ENCODE measurements around the gene FBXO38. TPM values are rescaled to one million over a fixed set of nuclear protein-coding genes. Genes with fewer than 3 reads are reported as not detected.

FBXO38 gene
- total and polyA plus RNA-seq, 2 donors (not counting 1 experiment from before 2014, with no cell fraction given), result 14.4 to 97.0 TPM

DNA sequence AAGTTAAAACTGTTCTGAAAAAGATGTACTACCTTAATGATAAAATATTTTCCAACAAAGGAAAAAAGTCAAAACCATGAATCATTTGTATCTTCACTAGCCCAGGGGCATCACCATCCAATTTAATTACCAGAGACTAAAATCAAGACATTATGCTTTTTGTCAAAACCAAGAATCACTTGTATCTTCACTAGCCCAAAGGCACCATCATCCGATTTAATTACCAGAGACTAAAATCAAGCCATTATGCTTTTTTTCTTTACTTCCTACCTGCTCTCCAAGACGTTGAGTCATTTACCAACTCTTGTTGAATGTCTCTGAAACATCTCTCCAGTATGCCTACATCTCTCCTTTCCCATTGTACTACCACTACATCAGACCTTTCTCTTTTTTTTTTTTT, 37.9 kb downstream of the FBXO38 start:
- no peaks in the 10 kb centered on the region for H3K79me2 ChIP-seq (ENCODE audit: control insufficient read depth, insufficient read depth, low read length)
- ChIA-PET POLR2A (interaction anchor here (0.7 kb wide), 1 partner anchor 227 kb away, joined by 3 read pairs; no protein-coding TSS in a partner anchor), CTCF (interaction anchor here (0.6 kb wide), 1 partner anchor 15 kb away, joined by 3 read pairs; no protein-coding TSS in a partner anchor)
- no peak overlapping the region for H3K4me2 ChIP-seq (replicated peaks; ENCODE audit: low read depth, low read length, poor library complexity, severe bottlenecking)
- H3K4me1 Mint-ChIP-seq, result no peaks in the 10 kb centered on the region
- intact Hi-C loops (cut with micrococcal nuclease), result no loop called here
- H2AFZ ChIP-seq (ENCODE audit: insufficient read depth, low read depth, low read length, poor library complexity, severe bottlenecking), result no peak overlapping the region
- no peak overlapping the region for H3K9ac ChIP-seq (ENCODE audit: low read length)
- peaks cover 26 to 80% of the 10 kb centered on the region in 2 experiments for H3K36me3 ChIP-seq (replicated peaks in 1 of 2; ENCODE audit: control extremely low read depth in 1 of 2, control insufficient read depth in 1 of 2, extremely low read depth in 1 of 2, insufficient read depth in 2 of 2, low read length in 1 of 2)
- H3K4me3 Mint-ChIP-seq, result no peak overlapping the region
- H3K27me3 Mint-ChIP-seq, result no peaks in the 10 kb centered on the region
- DNase-seq (no peak), ATAC-seq (ENCODE audit: low read depth) (no peak)
- 100% methylated on average over 2 of the region's 2 CpGs for WGBS (ENCODE audit: insufficient coverage)
- H4K20me1 ChIP-seq (ENCODE audit: control insufficient read depth, insufficient read depth, low read length, poor library complexity, severe bottlenecking), result no peaks in the 10 kb centered on the region
- TF ChIP-seq EZH2 (IDR thresholded peaks at IDR 0.05; ENCODE audit: borderline replicate concordance, insufficient read depth, low read depth, low read length, poor library complexity, severe bottlenecking), result no peak
- TF ChIP-seq, protein P1, sequence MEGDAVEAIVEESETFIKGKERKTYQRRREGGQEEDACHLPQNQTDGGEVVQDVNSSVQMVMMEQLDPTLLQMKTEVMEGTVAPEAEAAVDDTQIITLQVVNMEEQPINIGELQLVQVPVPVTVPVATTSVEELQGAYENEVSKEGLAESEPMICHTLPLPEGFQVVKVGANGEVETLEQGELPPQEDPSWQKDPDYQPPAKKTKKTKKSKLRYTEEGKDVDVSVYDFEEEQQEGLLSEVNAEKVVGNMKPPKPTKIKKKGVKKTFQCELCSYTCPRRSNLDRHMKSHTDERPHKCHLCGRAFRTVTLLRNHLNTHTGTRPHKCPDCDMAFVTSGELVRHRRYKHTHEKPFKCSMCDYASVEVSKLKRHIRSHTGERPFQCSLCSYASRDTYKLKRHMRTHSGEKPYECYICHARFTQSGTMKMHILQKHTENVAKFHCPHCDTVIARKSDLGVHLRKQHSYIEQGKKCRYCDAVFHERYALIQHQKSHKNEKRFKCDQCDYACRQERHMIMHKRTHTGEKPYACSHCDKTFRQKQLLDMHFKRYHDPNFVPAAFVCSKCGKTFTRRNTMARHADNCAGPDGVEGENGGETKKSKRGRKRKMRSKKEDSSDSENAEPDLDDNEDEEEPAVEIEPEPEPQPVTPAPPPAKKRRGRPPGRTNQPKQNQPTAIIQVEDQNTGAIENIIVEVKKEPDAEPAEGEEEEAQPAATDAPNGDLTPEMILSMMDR (IDR thresholded peaks at IDR 0.05), result no peak
- H3K4me1 ChIP-seq (ENCODE audit: control insufficient read depth in 2 of 2, insufficient read depth in 2 of 2, low read length in 2 of 2), result no peaks in the 10 kb centered on the region
- no peak overlapping the region for H3K27ac Mint-ChIP-seq
- H3K4me3 ChIP-seq (ENCODE audit: control extremely low read depth in 1 of 5, extremely low read depth in 1 of 5, insufficient read depth in 1 of 5, low read depth in 2 of 5, low read length in 4 of 5), result no peak overlapping the region
- no peaks in the 10 kb centered on the region for H3K27me3 ChIP-seq (replicated peaks in 1 of 4; ENCODE audit: control extremely low read depth in 1 of 4, control insufficient read depth in 3 of 4, insufficient read depth in 4 of 4, low read length in 3 of 4)
- H3K9me3 ChIP-seq (ENCODE audit: control extremely low read depth in 1 of 3, control insufficient read depth in 2 of 3, insufficient read depth in 1 of 3, low read length in 2 of 3), result no peaks in the 10 kb centered on the region
- H3K9me3 Mint-ChIP-seq (ENCODE audit: insufficient read depth), result no peaks in the 10 kb centered on the region
- no peak overlapping the region for H3K27ac ChIP-seq (ENCODE audit: low read length in 2 of 2)

DNA sequence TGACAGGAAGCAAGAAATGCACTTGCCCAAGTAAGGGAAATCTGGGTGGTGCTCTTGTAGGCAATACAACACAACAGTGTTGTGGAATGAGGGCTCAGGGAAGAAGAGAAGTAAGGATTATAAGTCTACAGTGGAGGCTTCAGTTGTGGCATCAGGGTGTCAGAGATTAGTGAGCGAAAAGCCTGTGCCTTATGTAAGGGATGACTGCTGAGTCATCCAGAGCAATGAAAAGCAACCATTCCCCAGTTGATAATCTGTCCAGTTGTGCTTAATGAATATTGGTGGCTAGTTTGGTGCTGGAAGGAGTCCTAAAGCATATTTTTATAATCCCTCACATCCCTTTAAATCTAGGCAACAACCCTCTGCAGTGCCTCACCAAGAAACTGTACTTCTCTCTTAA, 42.0 kb downstream of the FBXO38 start:
- no peaks in the 10 kb centered on the region for H3K27me3 Mint-ChIP-seq
- no peak overlapping the region for H3K27ac Mint-ChIP-seq
- Histone ChIP-seq H3K9me3 (ENCODE audit: control extremely low read depth in 1 of 3, control insufficient read depth in 2 of 3, insufficient read depth in 1 of 3, low read length in 2 of 3) (no peaks in the 10 kb centered on the region), H3K27ac (ENCODE audit: low read length in 2 of 2) (no peak overlapping the region), H3K4me1 (ENCODE audit: control insufficient read depth in 2 of 2, insufficient read depth in 2 of 2, low read length in 2 of 2) (no peaks in the 10 kb centered on the region), H3K36me3 (replicated peaks in 1 of 2; ENCODE audit: control extremely low read depth in 1 of 2, control insufficient read depth in 1 of 2, extremely low read depth in 1 of 2, insufficient read depth in 2 of 2, low read length in 1 of 2) (peaks cover 4 to 69% of the 10 kb centered on the region in 2 experiments), H4K20me1 (ENCODE audit: control insufficient read depth, insufficient read depth, low read length, poor library complexity, severe bottlenecking) (no peaks in the 10 kb centered on the region), H3K9ac (ENCODE audit: low read length) (no peak overlapping the region), H3K4me2 (replicated peaks; ENCODE audit: low read depth, low read length, poor library complexity, severe bottlenecking) (no peak overlapping the region), H3K79me2 (ENCODE audit: control insufficient read depth, insufficient read depth, low read length) (no peaks in the 10 kb centered on the region), H2AFZ (ENCODE audit: insufficient read depth, low read depth, low read length, poor library complexity, severe bottlenecking) (no peak overlapping the region), H3K27me3 (replicated peaks in 1 of 4; ENCODE audit: control extremely low read depth in 1 of 4, control insufficient read depth in 3 of 4, insufficient read depth in 4 of 4, low read length in 3 of 4) (no peaks in the 10 kb centered on the region), H3K4me3 (ENCODE audit: control extremely low read depth in 1 of 5, extremely low read depth in 1 of 5, insufficient read depth in 1 of 5, low read depth in 2 of 5, low read length in 4 of 5) (no peak overlapping the region)
- no peaks in the 10 kb centered on the region for H3K9me3 Mint-ChIP-seq (ENCODE audit: insufficient read depth)
- intact Hi-C loops (cut with micrococcal nuclease), result no loop called here
- POLR2A ChIA-PET, result no interaction called here
- CTCF ChIA-PET, result no interaction called here
- no CpG with 5 or more reads among the region's 1 CpG for WGBS (ENCODE audit: insufficient coverage)
- no peaks in the 10 kb centered on the region for H3K4me1 Mint-ChIP-seq
- TF ChIP-seq, protein P1 (IDR thresholded peaks at IDR 0.05), result no peak
- TF ChIP-seq EZH2 (IDR thresholded peaks at IDR 0.05; ENCODE audit: borderline replicate concordance, insufficient read depth, low read depth, low read length, poor library complexity, severe bottlenecking), result no peak
- ATAC-seq (ENCODE audit: low read depth) (no peak), DNase-seq (no peak)
- no peak overlapping the region for H3K4me3 Mint-ChIP-seq
